Lung (tissue), 12 donors: ENCODE results near the gene MRTFA. TPM values are rescaled to one million over a fixed set of nuclear protein-coding genes. Genes with fewer than 3 reads are reported as not detected.

Experiments used
- ATAC-seq: fragments of 200-7000 bp; cut with Tn5 transposase; one replicate; pipeline ENCODE4 v1.9.1; 2020; ENCODE audit warnings: moderate number of reproducible peaks; ENCODE audit not compliant: insufficient read depth, low FRiP score
- DNase-seq, 3 donors: peaks; one replicate each; pipeline ENCODE4 v3.0.0-alpha.2; 2013 to 2017
- H3K27ac ChIP-seq, 2 donors: one replicate each; pipeline ENCODE4 v1.5.1; 2013; ENCODE audit warnings: mild to moderate bottlenecking in 2 of 2, moderate library complexity in 2 of 2, control low read depth in 1 of 2, inconsistent platforms in 1 of 2, low read depth in 1 of 2, low read length in 1 of 2
- H3K27me3 ChIP-seq, 3 donors: one replicate each; pipeline ENCODE4 v1.5.1; 2013; ENCODE audit warnings: low read length in 2 of 3; ENCODE audit not compliant: control insufficient read depth in 3 of 3, insufficient read depth in 3 of 3
- H3K36me3 ChIP-seq, 4 donors: one replicate each; pipeline ENCODE4 v1.5.1; 2013; ENCODE audit warnings: low read length in 4 of 4, mild to moderate bottlenecking in 1 of 4, moderate library complexity in 1 of 4; ENCODE audit not compliant: control insufficient read depth in 4 of 4, insufficient read depth in 4 of 4
- H3K4me1 ChIP-seq, 5 donors: one replicate each; pipeline ENCODE4 v1.5.1; 2013; ENCODE audit warnings: low read length in 5 of 5, mild to moderate bottlenecking in 2 of 5, moderate library complexity in 1 of 5; ENCODE audit not compliant: control insufficient read depth in 5 of 5, insufficient read depth in 5 of 5
- H3K4me3 ChIP-seq: one replicate; pipeline ENCODE4 v1.5.1; 2013; ENCODE audit warnings: mild to moderate bottlenecking, control low read depth, moderate library complexity
- H3K9ac ChIP-seq, 2 donors: one replicate each; pipeline ENCODE4 v1.5.1; 2013; ENCODE audit warnings: low read length in 2 of 2, control low read depth in 1 of 2; ENCODE audit not compliant: insufficient read depth in 1 of 2
- H3K9me3 ChIP-seq, 4 donors: one replicate each; pipeline ENCODE4 v1.5.1; 2013; ENCODE audit warnings: low read length in 3 of 4, mild to moderate bottlenecking in 1 of 4, moderate library complexity in 1 of 4; ENCODE audit not compliant: control insufficient read depth in 4 of 4, insufficient read depth in 3 of 4
- WGBS, 2 donors: extraction: QIAGEN DNeasy Blood & Tissue Kit; methylation state at CpG; one replicate each; pipeline ENCODE4 v1.1.7; 2013; 5-methylcytosine and 5-hydroxymethylcytosine counted together
- polyA plus RNA-seq, 2 donors: library from polyadenylated mRNA; stranded (reverse); fragments of 200-250 nt; gene quantifications; one replicate each; pipeline ENCODE4 v1.2.1, GENCODE V29; 2013
- total RNA-seq, 2 donors: library from RNA; depleted of rRNA in 1 of 2; stranded (reverse); fragments of >200 nt in 1 of 2; gene quantifications; one replicate each; pipeline ENCODE4 v1.2.1, GENCODE V29; 2014 to 2021
- TF ChIP-seq, protein P1 (sequence below): IDR thresholded peaks from 2 replicates; pipeline ENCODE4 v1.5.1; 2012; ENCODE audit warnings: mild to moderate bottlenecking; ENCODE audit errors: control extremely low read depth, extremely low read depth
- donor health status: control.
- donor health status: control.
- donor health status: Bipolar disorder and iron deficiency.
- donor health status: healthy.
- donor health status: DM: yes; HTN: yes; CAD: no.

MRTFA gene
- total and polyA plus RNA-seq, 4 donors: 26.3 to 64.0 (median 40.1) TPM

DNA sequence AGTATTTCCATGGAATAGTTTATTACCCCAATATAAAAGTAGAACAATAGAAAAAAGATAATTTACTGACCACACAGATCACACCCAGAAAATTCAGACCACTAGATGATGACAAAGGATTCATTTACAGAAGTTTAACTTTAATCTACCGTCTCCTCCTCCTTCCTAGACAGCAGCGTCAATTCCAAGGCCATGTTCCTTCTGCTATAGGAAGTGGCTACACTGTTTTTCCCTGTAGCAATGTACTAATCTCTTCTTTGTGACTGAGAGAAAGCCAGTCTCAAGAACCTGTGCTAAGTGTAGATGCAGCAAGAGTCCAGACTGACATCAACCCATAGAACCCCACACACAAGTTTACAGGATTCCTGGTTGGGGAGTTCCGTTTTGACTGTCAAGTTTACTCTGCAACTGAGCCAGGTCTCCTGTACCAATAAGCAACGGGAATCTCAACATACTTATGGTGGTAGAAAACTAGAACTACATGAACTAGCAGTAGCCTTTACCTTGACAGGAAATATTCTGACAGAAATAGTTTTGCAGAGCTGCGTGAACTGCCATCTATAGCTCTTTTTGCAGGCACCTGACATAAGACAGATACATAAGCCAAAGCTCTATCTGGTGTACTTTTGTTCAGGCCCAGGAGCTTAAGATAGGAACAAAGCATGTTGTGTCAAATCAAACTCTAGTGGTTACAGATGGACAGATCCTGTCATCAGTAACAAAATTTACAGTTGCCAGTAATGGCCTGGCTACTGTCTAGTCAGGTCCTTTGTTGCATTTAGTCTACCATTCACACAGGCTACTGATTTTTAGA is 42.9 kb downstream of the MRTFA start:
- no peak overlapping the region for H3K27ac ChIP-seq
- no peak for ATAC-seq
- H3K9me3 ChIP-seq: no peaks in the 10 kb centered on the region
- TF ChIP-seq, protein P1, sequence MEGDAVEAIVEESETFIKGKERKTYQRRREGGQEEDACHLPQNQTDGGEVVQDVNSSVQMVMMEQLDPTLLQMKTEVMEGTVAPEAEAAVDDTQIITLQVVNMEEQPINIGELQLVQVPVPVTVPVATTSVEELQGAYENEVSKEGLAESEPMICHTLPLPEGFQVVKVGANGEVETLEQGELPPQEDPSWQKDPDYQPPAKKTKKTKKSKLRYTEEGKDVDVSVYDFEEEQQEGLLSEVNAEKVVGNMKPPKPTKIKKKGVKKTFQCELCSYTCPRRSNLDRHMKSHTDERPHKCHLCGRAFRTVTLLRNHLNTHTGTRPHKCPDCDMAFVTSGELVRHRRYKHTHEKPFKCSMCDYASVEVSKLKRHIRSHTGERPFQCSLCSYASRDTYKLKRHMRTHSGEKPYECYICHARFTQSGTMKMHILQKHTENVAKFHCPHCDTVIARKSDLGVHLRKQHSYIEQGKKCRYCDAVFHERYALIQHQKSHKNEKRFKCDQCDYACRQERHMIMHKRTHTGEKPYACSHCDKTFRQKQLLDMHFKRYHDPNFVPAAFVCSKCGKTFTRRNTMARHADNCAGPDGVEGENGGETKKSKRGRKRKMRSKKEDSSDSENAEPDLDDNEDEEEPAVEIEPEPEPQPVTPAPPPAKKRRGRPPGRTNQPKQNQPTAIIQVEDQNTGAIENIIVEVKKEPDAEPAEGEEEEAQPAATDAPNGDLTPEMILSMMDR: no peak
- 83 to 87% methylated on average over 5 of the region's 5 CpGs for WGBS, 2 donors
- DNase-seq: no peak
- peaks cover 0 to 3% (median 0%) of the 10 kb centered on the region in 4 donors for H3K36me3 ChIP-seq
- peaks cover 0 to 34% (median 6%) of the 10 kb centered on the region in 5 donors for H3K4me1 ChIP-seq
- no peak overlapping the region for H3K4me3 ChIP-seq
- H3K9ac ChIP-seq: no peak overlapping the region
- H3K27me3 ChIP-seq: no peaks in the 10 kb centered on the region

DNA sequence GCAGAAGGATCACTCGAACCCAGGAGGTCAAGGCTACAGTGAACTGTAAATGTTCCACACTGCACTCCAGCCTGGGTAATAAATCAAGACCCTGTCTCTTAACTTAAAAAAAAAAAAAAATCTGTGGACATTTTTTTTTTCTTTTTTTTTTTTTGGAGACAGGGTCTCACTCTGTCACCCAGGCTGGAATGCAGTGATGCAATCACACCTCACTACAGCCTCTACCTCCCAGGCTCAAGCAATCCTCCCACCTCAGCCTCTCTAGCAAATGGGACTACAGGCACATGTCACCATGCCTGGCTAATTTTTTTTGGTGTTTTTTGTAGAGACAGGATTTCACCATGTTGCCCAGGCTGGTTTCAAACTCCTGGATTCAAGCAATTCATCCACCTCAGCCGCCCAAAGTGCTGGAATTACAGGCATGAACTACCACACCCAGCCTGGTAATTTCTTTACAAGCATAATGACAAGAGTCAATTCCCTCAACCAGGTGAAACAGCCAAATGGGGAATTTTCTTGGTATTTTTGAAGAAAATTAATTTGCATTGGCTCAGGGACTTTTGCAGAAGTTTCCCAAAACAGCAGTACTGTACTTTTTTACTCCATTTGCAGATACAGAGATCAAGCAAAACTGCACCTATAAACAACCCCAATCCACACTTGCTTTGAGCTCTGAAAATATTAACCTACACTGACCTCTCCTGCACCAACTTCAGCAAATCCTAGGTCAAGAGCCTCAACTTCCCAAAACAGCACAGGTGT is 44.0 kb downstream of the MRTFA start:
- no peak overlapping the region for H3K27ac ChIP-seq
- 89 to 93% methylated on average over 2 of the region's 2 CpGs for WGBS, 2 donors
- no peak overlapping the region for H3K9ac ChIP-seq
- no peak for DNase-seq
- H3K9me3 ChIP-seq: no peaks in the 10 kb centered on the region
- ATAC-seq: no peak
- H3K4me3 ChIP-seq: no peak overlapping the region
- H3K36me3 ChIP-seq: peaks cover 0 to 3% (median 0%) of the 10 kb centered on the region in 4 donors
- TF ChIP-seq, protein P1: no peak
- peaks cover 0 to 29% (median 2%) of the 10 kb centered on the region in 5 donors for H3K4me1 ChIP-seq
- H3K27me3 ChIP-seq: no peaks in the 10 kb centered on the region

DNA sequence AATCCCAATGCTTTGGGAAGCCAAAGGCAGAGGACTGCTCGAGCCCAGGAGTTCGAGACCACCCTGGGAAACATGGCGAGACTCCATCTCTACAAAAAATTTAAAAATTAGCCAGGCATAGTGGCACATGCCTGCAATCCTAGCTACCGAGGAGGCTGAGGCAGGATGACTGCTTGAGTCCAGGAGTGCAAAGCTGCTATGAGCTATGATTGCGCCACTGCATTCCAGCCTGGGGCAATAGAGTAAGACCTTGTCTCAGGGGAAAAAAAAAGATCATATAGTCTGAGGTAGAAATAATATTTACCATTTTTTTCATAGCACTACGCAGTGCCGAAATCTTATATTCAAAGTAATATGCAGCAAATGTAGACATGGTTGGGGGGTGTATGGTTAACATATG is 47.8 kb downstream of the MRTFA start:
- no peak for DNase-seq

More for the DNA sequence above, 47.8 kb downstream of the MRTFA start:
- Histone ChIP-seq H3K4me3 (no peak overlapping the region), H3K27ac (no peak overlapping the region), H3K9ac (no peak overlapping the region), H3K27me3 (no peaks in the 10 kb centered on the region), H3K9me3 (no peaks in the 10 kb centered on the region), H3K4me1 (peaks cover 0 to 13% (median 0%) of the 10 kb centered on the region in 5 donors), H3K36me3 (peaks cover 0 to 8% (median 1%) of the 10 kb centered on the region in 4 donors)
- 85 to 89% methylated on average over 7 of the region's 7 CpGs for WGBS, 2 donors
- TF ChIP-seq, protein P1: no peak
- ATAC-seq: no peak
